Measurements from ENCODE around the gene TP53I13.

TP53I13 gene

GRCh38 chr17:29567554-29568330 lies 759 bp upstream of the TP53I13 start:
- DNase-seq, result peak; percentile 41

DNA sequence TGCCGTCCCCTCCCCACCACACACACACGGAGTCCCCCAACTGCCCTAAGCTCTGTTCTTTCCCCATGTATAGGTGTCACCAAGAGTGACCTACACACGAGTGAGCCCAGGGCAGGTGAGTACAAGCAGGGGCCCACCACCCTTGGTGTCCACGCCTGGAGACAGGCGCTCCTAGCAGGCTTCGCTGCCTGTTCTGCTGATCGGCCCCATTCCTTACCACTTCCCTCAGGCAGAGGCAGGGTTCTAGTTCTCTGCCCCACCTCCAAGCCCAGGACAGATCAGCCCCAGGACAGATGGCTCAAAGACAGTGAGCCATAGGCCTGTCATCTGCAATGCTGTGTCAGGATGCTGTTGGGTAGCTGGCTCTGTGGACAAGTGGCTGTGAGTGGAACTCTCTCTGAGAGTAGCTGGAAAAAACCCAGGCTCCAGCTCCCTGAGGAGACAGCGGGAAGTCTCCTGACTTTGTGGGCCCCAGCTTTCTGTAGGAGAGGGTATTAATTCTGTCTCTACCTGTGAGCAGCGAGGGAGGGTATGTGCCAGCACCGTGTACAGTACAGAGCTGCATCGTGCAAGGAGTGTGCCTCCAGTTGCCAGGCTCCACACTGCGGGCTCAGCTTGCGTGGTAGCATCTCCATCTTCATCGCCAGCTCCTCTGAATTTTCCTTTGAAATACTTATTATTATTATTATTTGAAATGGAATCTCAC lies 897 bp downstream of the TP53I13 start:
- DNase-seq, result no peak

DNA sequence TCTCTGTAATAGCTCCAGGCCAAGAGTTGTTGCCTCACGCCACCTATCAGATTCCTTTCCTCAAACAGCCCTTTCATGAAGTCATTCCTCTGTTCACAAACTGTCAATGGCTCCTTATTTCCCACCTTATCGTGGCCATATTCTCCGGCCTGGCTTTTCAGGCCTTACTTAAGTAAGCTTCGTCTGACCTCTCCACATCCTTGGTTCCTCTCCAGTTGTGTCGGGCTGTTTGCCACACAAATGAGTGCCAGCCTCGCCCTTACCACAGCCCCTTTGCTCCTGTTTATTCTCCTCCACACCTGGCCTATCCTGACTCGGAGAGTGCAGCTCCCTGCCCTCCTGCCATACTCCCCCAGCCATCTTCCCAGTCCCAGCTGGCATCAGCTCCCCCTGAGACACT lies 2.0 kb downstream of the TP53I13 start:
- DNase-seq, result no peak

- DNase-seq, result no peak
Measured at GRCh38 chr17:29571486-29571882, 3.0 kb downstream of the TP53I13 start.

DNA sequence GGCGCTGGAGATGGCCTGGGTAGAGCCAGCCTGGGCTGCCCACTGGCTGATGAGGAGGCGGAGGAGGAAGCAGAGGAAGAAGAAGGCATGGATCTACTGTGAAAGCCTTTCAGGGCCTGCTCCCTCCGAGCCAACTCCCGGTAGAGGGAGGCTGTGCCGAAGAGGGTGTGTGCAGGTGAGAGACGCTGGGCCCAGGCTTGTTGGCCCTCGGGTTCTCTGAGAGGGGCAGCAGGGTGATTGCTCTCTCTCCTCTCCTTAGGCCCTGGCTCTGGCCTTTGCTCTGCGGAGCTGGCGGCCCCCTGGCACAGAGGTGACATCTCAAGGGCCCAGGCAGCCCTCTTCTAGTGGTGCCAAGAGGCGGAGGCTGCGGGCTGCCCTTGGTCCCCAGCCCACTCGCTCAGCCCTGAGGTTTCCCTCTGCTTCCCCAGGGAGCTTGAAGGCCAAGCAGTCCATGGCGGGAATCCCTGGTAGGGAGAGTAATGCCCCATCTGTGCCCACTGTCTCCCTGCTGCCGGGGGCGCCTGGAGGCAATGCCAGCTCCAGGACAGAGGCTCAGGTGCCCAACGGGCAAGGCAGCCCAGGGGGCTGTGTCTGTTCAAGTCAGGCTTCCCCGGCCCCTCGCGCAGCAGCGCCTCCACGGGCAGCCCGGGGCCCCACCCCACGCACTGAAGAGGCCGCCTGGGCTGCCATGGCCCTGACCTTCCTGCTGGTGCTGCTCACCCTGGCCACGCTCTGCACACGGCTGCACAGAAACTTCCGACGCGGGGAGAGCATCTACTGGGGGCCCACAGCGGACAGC lies 3.6 kb downstream of the TP53I13 start:
- no peak for DNase-seq

- DNase-seq, result no peak
Measured at GRCh38 chr17:29572691-29573557, 4.4 kb downstream of the TP53I13 start.

GRCh38 chr17:29573558-29573869 lies 5.0 kb downstream of the TP53I13 start:
- DNase-seq, result no peak

GRCh38 chr17:29573871-29574731 lies 5.6 kb downstream of the TP53I13 start:
- DNase-seq, result no peak

DNA sequence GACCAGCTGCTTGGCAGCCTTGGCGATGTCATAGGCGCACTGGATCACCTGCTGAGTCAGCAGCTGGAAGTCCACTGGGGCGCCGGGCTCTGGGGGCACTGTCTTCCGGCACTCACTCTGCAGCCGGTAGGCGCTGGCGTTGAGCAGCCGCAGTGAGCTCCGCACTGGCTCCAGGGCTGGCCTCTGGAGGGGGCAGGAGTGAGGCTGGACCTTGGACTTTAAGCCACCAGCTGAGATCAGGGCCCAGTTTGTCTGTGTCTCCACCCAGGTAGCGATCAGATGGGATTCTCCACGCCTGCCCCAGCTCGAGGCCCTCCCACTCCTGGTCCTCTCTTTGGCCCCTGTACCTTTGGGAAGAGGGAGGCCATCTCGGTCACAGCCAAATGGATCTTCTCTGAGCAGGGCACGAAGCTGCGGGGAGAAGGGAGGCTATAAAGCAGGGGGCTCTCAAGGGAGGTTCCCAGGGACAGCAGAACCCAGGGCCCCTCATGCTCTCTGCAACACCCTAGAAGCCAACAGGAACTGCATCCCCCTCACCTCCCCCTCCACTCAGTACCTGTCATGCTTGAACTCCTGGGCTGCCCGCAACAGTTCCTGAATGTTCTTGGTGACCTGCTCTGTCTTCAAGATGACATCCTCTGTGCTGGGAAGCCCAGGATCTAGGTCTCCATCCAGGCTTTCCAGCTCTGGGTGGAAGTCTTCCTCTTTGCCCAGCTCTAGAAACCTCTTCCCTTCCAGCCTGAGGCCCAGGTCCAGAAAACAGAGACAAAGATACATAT lies 6.4 kb downstream of the TP53I13 start:
- no peak for DNase-seq

DNA sequence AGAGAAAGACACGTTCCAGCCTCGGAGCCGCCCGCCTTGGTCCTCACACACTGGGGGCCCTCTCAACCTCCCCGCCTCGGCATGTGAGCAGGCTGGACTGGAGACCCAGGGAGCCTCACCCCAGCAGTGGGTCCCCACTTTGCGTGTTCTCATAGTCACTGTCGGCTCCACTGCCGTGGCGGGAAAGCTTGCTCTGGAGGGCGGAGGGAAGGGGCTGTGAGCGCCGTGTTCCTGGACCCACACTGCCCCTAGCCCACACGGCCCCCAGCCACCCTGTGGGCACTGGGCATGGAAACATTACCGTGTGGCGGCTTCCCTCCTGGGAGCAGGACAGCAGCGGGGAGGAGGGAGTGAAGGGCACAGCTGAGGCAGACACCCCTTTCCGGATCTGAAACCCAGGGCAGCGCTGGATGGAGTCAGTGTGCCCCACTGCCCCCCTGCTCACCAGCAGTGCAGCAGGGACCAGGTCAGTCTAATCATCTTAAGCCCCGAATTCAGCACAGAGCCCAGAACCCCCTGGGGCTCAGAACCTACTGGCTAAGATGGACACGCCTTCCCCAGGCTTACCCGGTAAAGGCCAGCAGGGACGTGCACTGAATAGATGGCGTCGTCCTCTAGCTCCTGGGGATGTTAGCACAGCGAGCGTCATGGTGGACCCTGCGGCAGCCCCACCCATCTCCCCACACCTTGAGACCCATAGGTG lies 7.2 kb downstream of the TP53I13 start:
- no peak for DNase-seq

GRCh38 chr17:29576214-29577000 lies 7.9 kb downstream of the TP53I13 start:
- no peak for DNase-seq

DNA sequence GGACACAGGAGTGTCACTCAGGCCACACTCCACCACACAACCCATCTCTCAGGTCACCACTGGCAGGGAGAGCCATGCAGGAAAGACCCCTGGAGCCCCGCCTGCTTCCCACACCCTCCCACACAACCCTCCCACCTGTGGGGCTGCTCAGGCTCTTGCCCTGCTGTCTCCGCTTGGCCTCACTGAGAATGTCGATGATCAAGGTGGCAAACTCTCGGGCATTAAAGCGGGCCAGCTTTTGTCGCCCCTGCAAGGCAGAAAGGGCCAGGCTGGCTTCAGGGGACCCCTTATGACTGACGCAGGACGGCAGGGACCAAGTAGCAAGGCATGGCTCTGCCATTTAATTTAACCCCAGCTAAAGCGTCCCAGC lies 8.5 kb downstream of the TP53I13 start:
- no peak for DNase-seq

- no peak for DNase-seq
Measured at GRCh38 chr17:29577385-29578211, 9.1 kb downstream of the TP53I13 start.

- DNase-seq, result no peak
Measured at GRCh38 chr17:29578626-29579485, 10.4 kb downstream of the TP53I13 start.

GRCh38 chr17:29579866-29580771 lies 11.6 kb downstream of the TP53I13 start:
- peak; percentile 59 for DNase-seq

- no peak for DNase-seq
Measured at GRCh38 chr17:29581583-29582253, 13.2 kb downstream of the TP53I13 start.

Measured in NCI-H1092 treated with DMSO at 0.1 percent for 48 hours (cell line).